HepG2 (cell line): ENCODE measurements around the gene STK10.

Experiments
- PHF8 ChIP-seq: sonication (generic); formaldehyde crosslinking; IDR thresholded peaks from 2 replicates; pipeline ENCODE4 v1.5.0; 2020; ENCODE audit warnings: missing genetic modification reagents
- TRIM24 ChIP-seq: sonication (generic); formaldehyde crosslinking; IDR thresholded peaks from 2 replicates; pipeline ENCODE4 v1.8.0; 2022; ENCODE audit warnings: mild to moderate bottlenecking, missing genetic modification reagents

DNA sequence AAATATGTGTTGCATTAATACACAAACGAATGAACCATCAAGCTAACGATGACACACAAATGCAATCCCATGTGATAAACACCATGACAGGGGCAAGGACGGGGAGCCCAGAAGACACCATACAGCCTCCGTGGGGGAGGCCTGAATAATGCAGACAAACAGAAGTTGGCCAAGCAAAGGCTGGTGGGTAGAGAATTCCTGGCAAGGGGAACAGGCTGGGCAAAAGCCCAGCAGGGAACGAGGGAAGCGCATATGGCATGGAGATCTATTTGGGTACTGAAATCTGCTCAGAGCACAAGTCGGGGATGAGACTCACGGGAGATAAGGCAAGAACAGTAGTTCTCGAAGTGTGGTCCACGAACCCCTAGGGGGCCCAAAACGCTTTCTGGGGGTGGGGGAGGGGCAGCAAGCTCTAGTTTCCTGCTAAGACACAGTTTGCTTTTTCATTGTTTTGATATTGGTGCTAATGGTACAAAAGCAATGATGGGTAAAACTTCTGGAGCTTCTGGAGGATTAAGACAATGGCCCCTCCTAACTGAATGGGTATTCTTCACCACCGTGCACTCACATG, 138.7 kb downstream of the STK10 start:
- TF ChIP-seq PHF8 (no peak), TRIM24 (CRISPR knock-in tag) (no peak)
